ENCODE data around the gene LRMDA. TPM values are rescaled to one million over a fixed set of nuclear protein-coding genes. Genes with fewer than 3 reads are reported as not detected.

Gene LRMDA
- total and polyA plus RNA-seq, 10 of the 15 experiments (the other 5 are each of a cell fraction or from before 2014, with no cell fraction given): 0.07 to 0.54 (median 0.29) TPM; not detected in 4

DNA sequence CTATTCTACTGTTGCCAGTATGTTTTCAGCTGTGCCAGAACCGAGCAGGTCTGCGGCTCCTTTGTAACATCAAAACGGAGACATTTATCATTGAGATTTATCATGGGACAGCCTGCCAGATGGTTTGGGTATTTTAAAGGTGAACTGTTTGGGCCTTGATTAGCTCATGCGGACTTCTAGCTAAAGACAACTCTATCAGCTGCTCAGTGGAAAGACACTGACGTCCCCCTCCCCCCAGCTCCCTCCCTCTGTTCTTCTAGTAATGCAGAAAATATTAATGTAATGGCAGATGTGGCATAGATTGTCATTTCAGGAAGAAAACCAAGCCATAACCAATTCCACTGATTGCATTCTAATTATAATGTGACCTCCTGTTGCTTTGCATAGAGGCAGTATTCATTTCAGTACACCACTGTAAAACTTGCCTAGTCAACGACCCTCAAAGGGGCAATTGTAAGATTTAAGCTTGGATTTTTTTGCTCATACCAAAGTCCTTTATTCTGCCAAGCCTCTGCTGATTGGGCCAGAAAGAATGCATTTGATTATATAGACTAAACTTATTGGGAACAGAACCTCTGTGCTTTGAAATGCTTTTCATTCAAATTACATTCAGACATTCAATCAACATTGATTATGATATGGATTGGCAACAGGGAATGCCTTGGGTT lies 966.8 kb downstream of the LRMDA start:
- Histone ChIP-seq H3K4me2 (ENCODE audit: control insufficient read depth, insufficient read depth) (no peak overlapping the region), H3K4me3 (no peak overlapping the region), H3K27me3 (replicated peaks in 1 of 2; ENCODE audit: control insufficient read depth in 2 of 2, insufficient read depth in 2 of 2, low read length in 1 of 2) (no peaks in the 10 kb centered on the region), H3K79me2 (ENCODE audit: control insufficient read depth, insufficient read depth, low read length) (no peaks in the 10 kb centered on the region), H3K36me3 (ENCODE audit: control insufficient read depth in 2 of 2, insufficient read depth in 2 of 2, low read length in 1 of 2) (no peaks in the 10 kb centered on the region), H3K9ac (ENCODE audit: control insufficient read depth, insufficient read depth, low read length) (no peak overlapping the region), H3K27ac (ENCODE audit: control insufficient read depth, insufficient read depth) (no peak overlapping the region), H2AFZ (ENCODE audit: control insufficient read depth, low read depth, low read length) (no peak overlapping the region), H3K4me1 (ENCODE audit: control insufficient read depth, insufficient read depth, low read length) (no peaks in the 10 kb centered on the region), H4K20me1 (ENCODE audit: control insufficient read depth, insufficient read depth) (no peaks in the 10 kb centered on the region), H3K9me3 (replicated peaks; ENCODE audit: control insufficient read depth, insufficient read depth, low read length) (no peaks in the 10 kb centered on the region)
- ChIA-PET SMC1A (ENCODE audit: uncharacterized antibody, unreplicated experiment) (interaction anchor here (0.7 kb wide), 1 partner anchor 17 kb away, joined by 3 read pairs; no protein-coding TSS in a partner anchor), POLR2A (no interaction called here), RAD21 (ENCODE audit: unreplicated experiment) (no interaction called here), CTCF (interaction anchor here (0.7 kb wide), 1 partner anchor 341 kb away, joined by 3 read pairs; no protein-coding TSS in a partner anchor)
- intact Hi-C loops (cut with micrococcal nuclease; ENCODE audit: unreplicated experiment): no loop called here
- TF ChIP-seq WRNIP1 (IDR thresholded peaks at IDR 0.05; ENCODE audit: borderline replicate concordance, low read depth, low read length) (no peak), MXI1 (IDR thresholded peaks at IDR 0.05; ENCODE audit: low read depth, low read length) (no peak), BACH1 (IDR thresholded peaks at IDR 0.05; ENCODE audit: borderline replicate concordance) (no peak), SUPT20H (IDR thresholded peaks at IDR 0.05; ENCODE audit: borderline replicate concordance, control insufficient read depth, low read depth, low read length) (no peak), ZBED1 (IDR thresholded peaks at IDR 0.05; ENCODE audit: borderline replicate concordance) (no peak), EED (IDR thresholded peaks at IDR 0.05; ENCODE audit: low read depth) (no peak), NRF1 (conservative IDR thresholded peaks at IDR 0.05; ENCODE audit: low read depth, low read length) (no peak)
- TF ChIP-seq, protein P1, sequence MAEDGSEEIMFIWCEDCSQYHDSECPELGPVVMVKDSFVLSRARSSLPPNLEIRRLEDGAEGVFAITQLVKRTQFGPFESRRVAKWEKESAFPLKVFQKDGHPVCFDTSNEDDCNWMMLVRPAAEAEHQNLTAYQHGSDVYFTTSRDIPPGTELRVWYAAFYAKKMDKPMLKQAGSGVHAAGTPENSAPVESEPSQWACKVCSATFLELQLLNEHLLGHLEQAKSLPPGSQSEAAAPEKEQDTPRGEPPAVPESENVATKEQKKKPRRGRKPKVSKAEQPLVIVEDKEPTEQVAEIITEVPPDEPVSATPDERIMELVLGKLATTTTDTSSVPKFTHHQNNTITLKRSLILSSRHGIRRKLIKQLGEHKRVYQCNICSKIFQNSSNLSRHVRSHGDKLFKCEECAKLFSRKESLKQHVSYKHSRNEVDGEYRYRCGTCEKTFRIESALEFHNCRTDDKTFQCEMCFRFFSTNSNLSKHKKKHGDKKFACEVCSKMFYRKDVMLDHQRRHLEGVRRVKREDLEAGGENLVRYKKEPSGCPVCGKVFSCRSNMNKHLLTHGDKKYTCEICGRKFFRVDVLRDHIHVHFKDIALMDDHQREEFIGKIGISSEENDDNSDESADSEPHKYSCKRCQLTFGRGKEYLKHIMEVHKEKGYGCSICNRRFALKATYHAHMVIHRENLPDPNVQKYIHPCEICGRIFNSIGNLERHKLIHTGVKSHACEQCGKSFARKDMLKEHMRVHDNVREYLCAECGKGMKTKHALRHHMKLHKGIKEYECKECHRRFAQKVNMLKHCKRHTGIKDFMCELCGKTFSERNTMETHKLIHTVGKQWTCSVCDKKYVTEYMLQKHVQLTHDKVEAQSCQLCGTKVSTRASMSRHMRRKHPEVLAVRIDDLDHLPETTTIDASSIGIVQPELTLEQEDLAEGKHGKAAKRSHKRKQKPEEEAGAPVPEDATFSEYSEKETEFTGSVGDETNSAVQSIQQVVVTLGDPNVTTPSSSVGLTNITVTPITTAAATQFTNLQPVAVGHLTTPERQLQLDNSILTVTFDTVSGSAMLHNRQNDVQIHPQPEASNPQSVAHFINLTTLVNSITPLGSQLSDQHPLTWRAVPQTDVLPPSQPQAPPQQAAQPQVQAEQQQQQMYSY (CRISPR knock-in tag; IDR thresholded peaks at IDR 0.05): no peak
- TF ChIP-seq, protein P2, sequence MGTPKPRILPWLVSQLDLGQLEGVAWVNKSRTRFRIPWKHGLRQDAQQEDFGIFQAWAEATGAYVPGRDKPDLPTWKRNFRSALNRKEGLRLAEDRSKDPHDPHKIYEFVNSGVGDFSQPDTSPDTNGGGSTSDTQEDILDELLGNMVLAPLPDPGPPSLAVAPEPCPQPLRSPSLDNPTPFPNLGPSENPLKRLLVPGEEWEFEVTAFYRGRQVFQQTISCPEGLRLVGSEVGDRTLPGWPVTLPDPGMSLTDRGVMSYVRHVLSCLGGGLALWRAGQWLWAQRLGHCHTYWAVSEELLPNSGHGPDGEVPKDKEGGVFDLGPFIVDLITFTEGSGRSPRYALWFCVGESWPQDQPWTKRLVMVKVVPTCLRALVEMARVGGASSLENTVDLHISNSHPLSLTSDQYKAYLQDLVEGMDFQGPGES (IDR thresholded peaks at IDR 0.05): no peak
- TF ChIP-seq, protein P3, sequence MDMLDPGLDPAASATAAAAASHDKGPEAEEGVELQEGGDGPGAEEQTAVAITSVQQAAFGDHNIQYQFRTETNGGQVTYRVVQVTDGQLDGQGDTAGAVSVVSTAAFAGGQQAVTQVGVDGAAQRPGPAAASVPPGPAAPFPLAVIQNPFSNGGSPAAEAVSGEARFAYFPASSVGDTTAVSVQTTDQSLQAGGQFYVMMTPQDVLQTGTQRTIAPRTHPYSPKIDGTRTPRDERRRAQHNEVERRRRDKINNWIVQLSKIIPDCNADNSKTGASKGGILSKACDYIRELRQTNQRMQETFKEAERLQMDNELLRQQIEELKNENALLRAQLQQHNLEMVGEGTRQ (IDR thresholded peaks at IDR 0.05; ENCODE audit: borderline replicate concordance, low read depth, low read length): no peak
- BruUV-seq (replicated peaks): no TSS peak
- ATAC-seq: no peak
- no peak for DNase-seq (ENCODE audit: low read depth, low spot score)
- 41% methylated on average over 6 of the region's 6 CpGs for WGBS (ENCODE audit: insufficient coverage, insufficient replicate concordance, low lambda C conversion rate, missing lambda C conversion rate)
- in situ Hi-C loops (cut with MboI): no loop called here
- no peak for FAIRE-seq

Data from GM12878 (cell line).